ENCODE results near the gene BCL2.
A peak's percentile ranks its signal among the peaks of the same experiment; 100 is the strongest.

Gene BCL2

DNA sequence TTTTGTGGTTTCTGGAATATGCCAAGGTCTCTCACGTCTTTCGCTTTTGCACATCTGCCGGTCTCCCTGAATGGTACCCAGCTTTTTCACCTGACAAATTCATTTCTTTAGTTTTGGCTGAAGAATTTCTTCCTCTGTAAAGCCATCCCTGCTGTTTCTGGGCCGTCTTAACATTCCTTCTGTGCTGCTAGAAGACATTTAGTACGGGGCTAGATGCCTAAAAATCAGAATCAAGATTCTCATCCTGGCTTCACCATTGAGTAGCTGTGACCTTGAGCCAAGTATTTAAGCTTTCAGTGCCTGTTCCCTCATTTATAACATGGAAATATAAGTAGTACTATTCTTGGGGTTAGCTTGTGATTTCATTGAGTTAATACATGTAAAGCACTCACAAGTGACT is 6.4 kb upstream of the BCL2 start:
- no peak overlapping the region for H3K4me3 ChIP-seq (ENCODE audit: low read depth, low read length)
- TF ChIP-seq CTCF (IDR thresholded peaks at IDR 0.05; ENCODE audit: low read depth, low read length, missing control alignments) = no peak
- in situ Hi-C loops (cut with HindIII; ENCODE audit: low sequenced_read_pairs) = loop anchor here (5.0 kb wide), 2 partner anchors 214 to 309 kb away; no protein-coding TSS in a partner anchor
- DNase-seq (ENCODE audit: low read depth) = no peak

GRCh38 chr18:63325086-63325686 is 5.6 kb upstream of the BCL2 start:
- no peak overlapping the region for H3K4me3 ChIP-seq (ENCODE audit: low read depth, low read length)
- in situ Hi-C loops (cut with HindIII; ENCODE audit: low sequenced_read_pairs) = loop anchor here (5.0 kb wide), 2 partner anchors 213 to 308 kb away; no protein-coding TSS in a partner anchor
- no peak for TF ChIP-seq CTCF (IDR thresholded peaks at IDR 0.05; ENCODE audit: low read depth, low read length, missing control alignments)
- no peak for DNase-seq (ENCODE audit: low read depth)

GRCh38 chr18:63322908-63323634 is 3.5 kb upstream of the BCL2 start:
- no peak overlapping the region for H3K4me3 ChIP-seq (ENCODE audit: low read depth, low read length)
- TF ChIP-seq CTCF (IDR thresholded peaks at IDR 0.05; ENCODE audit: low read depth, low read length, missing control alignments) = peak; percentile 71
- DNase-seq (ENCODE audit: low read depth) = peak; percentile 75
- in situ Hi-C loops (cut with HindIII; ENCODE audit: low sequenced_read_pairs) = no loop called here

- TF ChIP-seq CTCF (IDR thresholded peaks at IDR 0.05; ENCODE audit: low read depth, low read length, missing control alignments) = no peak
- DNase-seq (ENCODE audit: low read depth) = no peak
- in situ Hi-C loops (cut with HindIII; ENCODE audit: low sequenced_read_pairs) = no loop called here
- no peak overlapping the region for H3K4me3 ChIP-seq (ENCODE audit: low read depth, low read length)
Observed at GRCh38 chr18:63322206-63322605, 2.6 kb upstream of the BCL2 start.

- in situ Hi-C loops (cut with HindIII; ENCODE audit: low sequenced_read_pairs) = no loop called here
- TF ChIP-seq CTCF (IDR thresholded peaks at IDR 0.05; ENCODE audit: low read depth, low read length, missing control alignments) = no peak
- no peak overlapping the region for H3K4me3 ChIP-seq (ENCODE audit: low read depth, low read length)
- no peak for DNase-seq (ENCODE audit: low read depth)
Observed at GRCh38 chr18:63321291-63321690, 1.7 kb upstream of the BCL2 start.

GRCh38 chr18:63320975-63321265 is 1.4 kb upstream of the BCL2 start:
- H3K4me3 ChIP-seq (ENCODE audit: low read depth, low read length) = peak overlapping the region; percentile 70
- no peak for TF ChIP-seq CTCF (IDR thresholded peaks at IDR 0.05; ENCODE audit: low read depth, low read length, missing control alignments)
- no peak for DNase-seq (ENCODE audit: low read depth)
- in situ Hi-C loops (cut with HindIII; ENCODE audit: low sequenced_read_pairs) = no loop called here

All from astrocyte of the cerebellum (primary cell).